HG03175 (cell line): Measurements from ENCODE around the gene DEFB113.
"Not testable (repeated sequence)": the region's sequence is repeated elsewhere in the genome, so short reads cannot be mapped to it uniquely, and the experiment has no call there.

Source experiments
- ATAC-seq: cut with Tn5 transposase; IDR thresholded peaks from one replicate; pipeline ENCODE4 v1.9.1; 2021; ENCODE audit warnings: mild to moderate bottlenecking, moderate library complexity; ENCODE audit not compliant: unreplicated experiment

Gene DEFB113, protein sequence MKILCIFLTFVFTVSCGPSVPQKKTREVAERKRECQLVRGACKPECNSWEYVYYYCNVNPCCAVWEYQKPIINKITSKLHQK

DNA sequence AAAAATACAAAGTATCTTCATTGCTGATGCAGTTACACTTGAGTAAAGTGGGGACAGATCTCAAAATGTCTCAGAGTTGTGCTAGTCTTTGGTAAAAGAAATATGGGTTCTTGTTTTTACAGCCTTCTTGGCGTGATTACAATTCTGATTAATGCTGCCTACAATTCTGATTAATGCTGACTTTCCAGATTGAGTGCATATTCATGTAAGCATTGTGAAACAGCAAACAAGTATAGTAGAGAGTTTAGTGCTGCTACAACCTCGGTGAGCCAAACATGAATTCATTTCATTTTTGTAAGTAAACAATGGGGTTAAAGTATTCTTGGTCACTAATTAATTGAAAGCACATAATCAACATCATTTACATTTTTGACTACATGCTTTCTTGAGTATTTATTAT lies at the start of gene DEFB113:
TSS of gene DEFB113 (minus strand) at position 21 of the 400 bp plus-strand sequence. CDS start at position 21, 0 bp downstream.
- ATAC-seq, result no peak

- ATAC-seq, result no peak
These were observed 38.4 kb upstream of the DEFB113 start for GRCh38 chr6:50007819-50008218.

DNA sequence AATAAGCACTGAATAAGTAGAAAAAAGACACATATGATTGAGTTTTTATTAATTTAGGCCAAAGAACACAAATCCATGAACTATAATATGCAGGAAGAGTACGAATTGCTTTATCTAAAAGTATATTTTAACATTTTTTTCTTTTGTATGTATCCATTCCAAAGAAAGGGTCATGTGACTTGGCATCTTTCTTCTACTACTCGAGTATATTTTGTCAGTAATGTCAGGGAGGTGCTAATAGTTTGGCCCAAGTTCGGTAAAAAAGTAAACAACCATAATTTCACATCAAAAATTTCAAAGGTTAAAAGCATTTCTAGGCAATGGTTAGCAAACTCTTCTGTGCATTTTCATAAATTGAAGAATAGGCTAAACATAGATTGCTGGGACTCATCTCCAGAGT lies 33.7 kb upstream of the DEFB113 start:
- no peak for ATAC-seq

DNA sequence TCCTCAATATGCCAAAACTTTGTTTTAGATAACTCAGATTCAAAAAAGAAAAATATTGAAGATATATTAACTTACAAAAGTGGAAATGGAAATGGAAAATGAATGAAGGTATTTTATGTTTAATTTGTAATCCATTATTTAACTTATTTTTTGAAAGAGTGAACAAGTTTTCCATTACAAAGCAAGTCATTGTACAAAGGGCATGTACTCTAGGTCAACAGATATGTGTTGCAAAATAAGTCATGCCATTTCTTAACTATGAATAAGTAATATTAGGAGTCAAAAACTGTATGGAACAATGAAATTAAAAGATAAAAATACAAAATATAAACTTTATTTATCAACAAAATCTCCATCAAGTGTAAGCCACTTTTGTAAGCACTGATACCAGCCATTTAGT lies 25.9 kb upstream of the DEFB113 start:
- no peak for ATAC-seq

DNA sequence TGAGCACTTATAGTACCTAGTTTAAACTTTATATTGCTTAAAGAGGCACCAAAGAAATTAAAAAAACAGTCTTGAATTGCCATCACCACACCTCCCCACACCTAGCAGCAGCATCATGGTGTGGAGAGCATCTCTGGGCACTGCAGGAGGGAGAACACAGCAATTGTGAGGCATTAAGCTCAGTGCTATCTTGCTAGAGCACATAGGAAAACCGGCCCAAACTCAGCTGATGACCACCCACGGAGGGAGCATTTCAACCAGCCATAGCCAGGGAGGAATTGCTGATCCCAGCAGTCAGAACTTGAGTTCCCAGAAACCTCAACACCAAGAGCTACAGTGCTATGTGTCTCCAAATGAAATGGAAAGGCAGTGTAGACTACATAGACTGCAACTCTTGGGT lies 19.5 kb upstream of the DEFB113 start:
- ATAC-seq, result no peak

- ATAC-seq, result no peak
These were observed 18.3 kb upstream of the DEFB113 start for GRCh38 chr6:49987749-49988148.

- no peak for ATAC-seq
These were observed 17.1 kb upstream of the DEFB113 start for GRCh38 chr6:49986551-49986950.

GRCh38 chr6:49982046-49982445 lies 12.6 kb upstream of the DEFB113 start:
- no peak for ATAC-seq

DNA sequence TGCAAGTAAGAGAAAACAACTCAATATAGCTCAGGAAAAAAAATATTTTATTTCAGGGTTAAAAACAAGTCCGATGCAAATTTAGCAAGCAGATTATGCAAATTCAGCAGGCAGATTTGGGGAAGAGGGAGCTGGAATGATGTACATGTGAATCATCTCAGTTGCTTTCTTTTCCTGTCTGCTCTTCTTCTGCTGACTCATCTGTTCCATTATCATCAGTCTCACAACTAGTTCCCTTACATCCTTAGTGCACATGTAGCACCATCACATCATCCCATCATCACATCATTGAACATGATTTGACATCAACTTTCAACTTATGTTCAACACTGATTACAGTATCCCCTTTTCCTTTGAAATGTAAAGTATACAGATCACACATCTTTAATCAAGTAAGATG lies 11.5 kb upstream of the DEFB113 start:
- ATAC-seq, result peak; percentile 49

DNA sequence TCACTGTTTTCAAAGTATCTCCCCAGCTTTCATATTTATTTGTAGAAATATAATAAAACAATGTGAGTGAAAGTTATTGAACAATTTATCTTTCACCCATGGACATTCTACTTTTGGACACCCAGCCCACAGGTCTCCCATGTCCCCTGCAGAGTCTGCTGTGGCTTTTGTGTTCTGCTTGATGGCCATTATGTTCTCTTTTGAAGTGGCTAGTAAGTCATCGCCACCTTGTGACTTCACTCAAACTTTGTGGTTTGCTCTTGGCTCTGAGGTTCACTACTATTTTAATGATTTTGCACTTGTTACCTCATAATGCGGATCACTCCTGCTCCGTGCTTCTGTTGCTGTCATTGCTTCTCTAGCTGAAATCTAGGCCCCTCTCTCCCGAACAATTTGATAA lies 10.2 kb upstream of the DEFB113 start:
- ATAC-seq, result peak; percentile 31

DNA sequence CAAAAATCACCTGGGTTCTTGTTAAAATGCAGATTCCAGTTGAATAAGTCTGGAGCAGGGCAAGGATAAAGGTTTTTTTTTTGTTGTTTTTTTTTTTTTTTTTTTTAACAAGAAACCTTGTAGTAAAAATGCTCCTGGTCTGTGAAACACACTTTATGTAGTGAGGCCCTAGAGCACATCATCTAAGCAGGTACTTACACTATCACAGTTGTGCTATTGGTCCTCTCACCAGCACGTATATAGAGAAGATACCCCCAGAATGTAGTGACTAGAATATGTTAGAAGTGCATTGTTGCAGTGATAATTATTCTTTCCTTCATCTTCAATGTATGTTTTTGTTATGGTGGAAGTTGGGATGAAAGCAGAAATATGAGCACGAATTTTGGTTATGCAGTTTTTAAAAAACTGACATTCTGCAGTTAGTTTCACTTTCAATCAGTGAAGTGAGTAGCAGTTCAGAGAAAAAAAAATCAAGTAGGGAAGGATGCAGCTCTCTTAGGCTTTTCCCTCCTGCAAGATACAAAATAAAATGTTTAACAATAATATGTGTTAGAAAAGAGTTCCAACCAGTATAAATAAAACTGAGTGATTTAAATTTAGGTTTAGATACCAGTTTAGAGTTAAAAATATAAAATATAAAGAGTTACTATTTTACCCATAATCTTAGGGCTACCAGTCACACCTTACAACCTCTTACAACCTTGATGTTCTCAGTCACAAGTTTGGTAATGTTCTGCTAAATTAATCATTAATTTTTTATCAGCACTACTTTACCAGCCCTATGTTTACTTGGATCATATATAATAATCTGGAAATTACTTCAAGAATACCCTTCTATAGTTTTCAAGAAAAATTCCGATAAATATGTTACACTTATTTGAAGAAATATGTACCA lies 9.2 kb upstream of the DEFB113 start:
- peak; percentile 61 for ATAC-seq

GRCh38 chr6:49966823-49967222 lies 2.6 kb downstream of the DEFB113 start:
- ATAC-seq, result no peak

GRCh38 chr6:49966334-49966733 lies 3.1 kb downstream of the DEFB113 start:
- ATAC-seq, result no peak

GRCh38 chr6:49964064-49964463 lies 5.4 kb downstream of the DEFB113 start, which contains the start of gene DEFB114:
Gene DEFB114 (minus strand): TSS chr6:49964164. CDS start chr6:49964105, 59 bp downstream.
- ATAC-seq, result no peak

DNA sequence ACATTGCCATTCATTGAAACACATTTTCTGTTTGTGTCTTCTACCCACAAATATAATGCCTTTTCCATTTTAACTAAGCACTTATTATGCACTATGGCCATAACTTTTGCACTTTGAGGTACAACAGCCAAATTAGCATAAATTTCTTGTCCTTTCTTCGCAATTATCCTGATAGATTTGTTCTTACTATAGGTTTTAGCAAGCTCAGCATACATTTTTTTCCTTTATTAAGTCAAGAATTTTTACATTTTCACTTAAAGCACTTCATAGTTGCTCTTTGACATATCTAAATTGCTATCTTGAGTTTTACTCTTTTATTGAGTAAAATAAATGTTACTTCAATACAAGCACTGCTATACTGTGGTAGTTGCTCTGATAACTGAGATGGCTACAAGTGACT lies 11.2 kb downstream of the DEFB113 start:
- ATAC-seq, result no peak

DNA sequence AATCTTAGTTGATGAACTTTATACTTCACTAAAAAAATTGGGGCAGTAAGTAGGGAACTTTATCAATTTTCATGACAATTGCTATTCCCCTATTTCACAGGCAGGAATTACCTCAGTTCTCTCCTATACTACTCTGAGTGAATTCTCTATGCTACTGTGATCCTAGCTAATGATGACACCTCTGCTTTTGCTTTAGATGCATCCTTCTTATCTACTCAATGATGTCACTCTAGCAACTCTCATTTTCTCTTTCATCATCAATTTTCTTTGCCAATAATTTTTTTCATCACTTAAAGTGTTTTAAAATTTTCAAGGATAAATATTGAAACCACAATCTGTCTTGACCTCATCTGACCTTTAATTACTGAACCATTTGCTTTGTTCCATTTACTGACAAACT lies 13.6 kb downstream of the DEFB113 start:
- no peak for ATAC-seq

DNA sequence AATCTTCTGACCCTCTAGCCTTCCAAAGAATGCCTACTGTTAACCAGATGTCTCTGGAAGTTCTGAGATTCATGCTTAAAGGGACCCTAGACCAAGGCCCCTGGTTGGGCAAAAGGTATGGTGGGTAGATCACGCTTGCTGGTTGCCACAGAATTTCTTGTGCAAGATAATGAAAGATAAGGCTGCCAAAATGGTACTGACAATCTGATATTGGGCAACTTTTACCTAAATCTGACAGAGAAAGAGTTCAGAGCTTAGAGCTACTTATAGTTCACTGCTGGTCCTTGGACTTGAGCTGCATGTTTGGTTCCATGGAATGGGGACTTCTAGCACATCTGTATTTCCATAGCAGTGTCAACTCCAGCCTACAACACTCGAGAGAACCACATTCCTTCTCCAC lies 17.5 kb downstream of the DEFB113 start:
- no peak for ATAC-seq

DNA sequence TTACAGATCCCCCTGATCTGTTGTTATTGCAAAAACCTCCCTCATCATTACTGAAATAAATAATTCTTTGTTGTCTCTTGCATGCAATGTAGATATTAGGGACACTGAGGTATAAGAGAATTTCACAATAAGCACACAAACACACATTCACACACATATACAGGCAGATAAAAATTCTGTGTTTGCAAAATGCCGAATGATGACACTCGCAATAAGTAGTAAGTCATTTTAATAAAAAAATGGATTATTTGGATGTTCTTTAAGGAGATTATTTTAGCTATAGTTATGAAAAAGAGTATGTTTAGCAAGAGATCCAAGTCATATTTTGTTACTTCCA lies 19.0 kb downstream of the DEFB113 start:
- ATAC-seq, result no peak

- ATAC-seq, result no peak
These were observed 20.4 kb downstream of the DEFB113 start for GRCh38 chr6:49949062-49949461.

- ATAC-seq, result no peak
These were observed 22.6 kb downstream of the DEFB113 start for GRCh38 chr6:49946835-49947234.

- not testable (repeated sequence) for ATAC-seq
These were observed 25.4 kb downstream of the DEFB113 start for GRCh38 chr6:49944068-49944467.

DNA sequence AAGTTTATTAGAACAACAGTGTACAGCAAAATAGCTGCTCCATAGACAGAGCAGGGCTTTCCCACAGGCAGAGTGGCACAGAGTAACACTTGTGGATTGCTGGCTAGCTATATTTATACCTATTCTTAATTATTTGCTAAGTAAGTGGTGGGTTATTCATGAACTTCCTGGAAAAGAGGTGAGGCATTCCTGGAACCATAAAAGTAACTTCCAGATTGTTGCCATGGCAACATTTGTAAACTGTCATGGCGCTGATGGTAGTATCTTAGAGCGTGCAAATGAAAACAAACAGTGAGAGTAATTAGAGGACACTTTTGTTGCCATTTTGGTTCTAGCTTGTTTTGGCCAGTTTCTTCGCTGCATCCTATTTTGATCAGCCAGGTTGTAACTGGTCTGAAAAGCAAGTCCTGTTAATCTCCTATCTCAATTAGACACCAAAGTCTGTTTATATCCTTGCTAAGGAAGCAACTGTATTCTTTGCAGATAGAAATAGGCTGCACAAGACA lies 29.4 kb downstream of the DEFB113 start:
- ATAC-seq, result no peak
